Muscle of leg (tissue), 16 donors: ENCODE data around the gene CDC37L1. TPM values are rescaled to one million over a fixed set of nuclear protein-coding genes. Genes with fewer than 3 reads are reported as not detected.
A peak's percentile ranks its signal among the peaks of the same experiment; 100 is the strongest.
"Not testable (repeated sequence)": the region's sequence is repeated elsewhere in the genome, so short reads cannot be mapped to it uniquely, and the experiment has no call there.

ENCODE experiments used
- DNase-seq: peaks from one replicate; pipeline ENCODE4 v3.0.0; 2013
- H3K27ac ChIP-seq: one replicate; pipeline ENCODE4 v1.5.1; 2013; ENCODE audit warnings: mild to moderate bottlenecking, low read length, control low read depth
- H3K27me3 ChIP-seq: one replicate; pipeline ENCODE4 v1.6.1; 2013; ENCODE audit warnings: low read length; ENCODE audit not compliant: control insufficient read depth, insufficient read depth
- H3K36me3 ChIP-seq: one replicate; pipeline ENCODE4 v1.6.1; 2013; ENCODE audit warnings: low read length; ENCODE audit not compliant: control insufficient read depth, insufficient read depth
- H3K4me1 ChIP-seq: one replicate; pipeline ENCODE4 v1.6.1; 2013; ENCODE audit warnings: low read length; ENCODE audit not compliant: control insufficient read depth, insufficient read depth
- H3K4me3 ChIP-seq: one replicate; pipeline ENCODE4 v1.5.1; 2013; ENCODE audit warnings: low read length, control low read depth
- H3K9me3 ChIP-seq: replicated peaks from 2 replicates; pipeline ENCODE4 v1.6.1; 2013; ENCODE audit warnings: low read depth, low read length; ENCODE audit not compliant: control insufficient read depth
- WGBS: methylation state at CpG from one replicate; pipeline ENCODE4 v1.1.5; 2013; ENCODE audit warnings: missing lambda C conversion rate; ENCODE audit not compliant: insufficient coverage; 5-methylcytosine and 5-hydroxymethylcytosine counted together
- long read RNA-seq, 11 donors: transcript quantifications; one replicate each; lab custom pipeline, GENCODE V29; 2026
- polyA plus RNA-seq, 8 donors: library from polyadenylated mRNA; unstranded; fragments of 120-200 nt; gene quantifications; one replicate each; pipeline versions ENCODE4 v1.2.1 to v1.2.3, GENCODE V29; 2013; ENCODE audit warnings: inconsistent platforms in 1 of 8, low replicate concordance in 1 of 8; ENCODE audit not compliant: insufficient read length in 8 of 8, insufficient read depth in 1 of 8
- total RNA-seq: library from RNA; stranded (reverse); fragments of 120-200 nt; gene quantifications from one replicate; pipeline ENCODE4 v1.2.4, GENCODE V29; 2013

Gene CDC37L1
- total RNA-seq, result 23.1 TPM
- 10 to 100 TPM; 18.3 to 26.7 (median 21.6) TPM for polyA plus RNA-seq
- long read RNA-seq, donor 1, partial matches to known transcripts, result 0 of 4 reads
- long read RNA-seq, donor 1, other reads (novel, unspliced or antisense), result 0 of 4 reads
- long read RNA-seq, donor 2, partial matches to known transcripts, result 0 of 1 reads
- long read RNA-seq, donor 2, other reads (novel, unspliced or antisense), result 0 of 1 reads
- long read RNA-seq, donor 3, transcript CDC37L1-201 (7 exons, 3,502 nt), result major isoform, 10 of 10 reads
- long read RNA-seq, donor 3, partial matches to known transcripts, result 0 of 10 reads
- long read RNA-seq, donor 3, other reads (novel, unspliced or antisense), result 0 of 10 reads
- long read RNA-seq, donor 4, transcript CDC37L1-201 (7 exons, 3,502 nt), result major isoform, 6 of 7 reads
- long read RNA-seq, donor 4, partial matches to known transcripts, result 0 of 7 reads
- long read RNA-seq, donor 4, other reads (novel, unspliced or antisense), result 0 of 7 reads
- long read RNA-seq, donor 5, transcript CDC37L1-201 (7 exons, 3,502 nt), result major isoform, 11 of 27 reads
- long read RNA-seq, donor 5, partial matches to known transcripts, result 12 of 27 reads
- long read RNA-seq, donor 5, other reads (novel, unspliced or antisense), result 0 of 27 reads
- long read RNA-seq, donor 6, transcript CDC37L1-201 (7 exons, 3,502 nt), result major isoform, 21 of 24 reads
- long read RNA-seq, donor 6, partial matches to known transcripts, result 0 of 24 reads
- long read RNA-seq, donor 6, other reads (novel, unspliced or antisense), result 0 of 24 reads
- long read RNA-seq, donor 7, transcript CDC37L1-201 (7 exons, 3,502 nt), result major isoform, 8 of 13 reads
- long read RNA-seq, donor 7, transcript CDC37L1-203 (2 exons, 784 nt), result minor isoform, 5 of 13 reads
- long read RNA-seq, donor 7, partial matches to known transcripts, result 0 of 13 reads
- long read RNA-seq, donor 7, other reads (novel, unspliced or antisense), result 0 of 13 reads
- long read RNA-seq, donor 8, transcript CDC37L1-201 (7 exons, 3,502 nt), result major isoform, 6 of 7 reads
- long read RNA-seq, donor 8, partial matches to known transcripts, result 0 of 7 reads
- long read RNA-seq, donor 8, other reads (novel, unspliced or antisense), result 0 of 7 reads
- long read RNA-seq, donor 9, partial matches to known transcripts, result 0 of 5 reads
- long read RNA-seq, donor 9, other reads (novel, unspliced or antisense), result 0 of 5 reads
- long read RNA-seq, donor 10, transcript CDC37L1-201 (7 exons, 3,502 nt), result major isoform, 7 of 14 reads
- long read RNA-seq, donor 10, partial matches to known transcripts, result 6 of 14 reads
- long read RNA-seq, donor 10, other reads (novel, unspliced or antisense), result 0 of 14 reads
- long read RNA-seq, donor 11, transcript CDC37L1-201 (7 exons, 3,502 nt), result major isoform, 7 of 17 reads
- long read RNA-seq, donor 11, partial matches to known transcripts, result 6 of 17 reads
- long read RNA-seq, donor 11, other reads (novel, unspliced or antisense), result 0 of 17 reads

DNA sequence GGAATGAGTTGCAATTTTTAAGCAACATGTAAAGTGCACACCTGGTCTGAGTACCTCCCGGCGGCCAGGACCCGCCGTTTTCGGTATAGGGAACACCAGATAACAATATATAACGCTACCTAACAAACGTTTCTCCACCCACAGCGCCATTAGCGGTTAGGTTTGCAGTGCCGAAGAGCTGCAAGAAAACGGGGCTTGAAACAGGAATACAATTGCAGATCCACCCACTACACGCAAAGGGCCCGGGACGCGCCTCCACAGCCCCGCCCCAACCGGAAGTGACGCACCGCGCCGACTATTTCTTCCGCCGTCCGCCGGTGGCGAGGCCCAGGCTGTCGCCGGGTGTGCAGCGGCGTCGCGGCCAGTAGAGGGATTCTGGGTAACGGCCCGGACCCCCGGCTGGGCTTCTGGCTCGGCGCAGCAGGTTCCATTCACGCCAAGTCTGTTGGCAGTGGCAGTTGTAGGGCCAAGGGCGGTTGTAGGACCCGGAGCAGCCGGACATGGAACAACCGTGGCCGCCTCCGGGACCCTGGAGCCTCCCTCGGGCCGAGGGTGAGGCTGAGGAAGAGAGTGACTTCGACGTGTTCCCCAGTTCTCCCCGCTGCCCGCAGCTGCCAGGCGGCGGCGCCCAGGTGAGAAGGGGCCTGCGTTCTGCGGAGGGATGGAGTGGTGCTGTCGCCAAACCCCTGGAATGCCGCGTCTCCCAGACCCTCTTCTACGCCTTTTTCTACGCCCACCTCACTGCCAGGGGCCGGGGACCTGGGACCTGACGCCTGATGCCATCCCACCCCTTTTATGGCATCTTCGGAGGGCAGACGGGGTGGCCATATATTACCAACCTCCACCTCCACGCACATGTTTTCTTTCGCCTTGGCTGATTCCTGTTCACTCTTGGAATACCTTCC, at the start of gene CDC37L1:
CDC37L1 (plus strand) TSS at position 302 of the 905 bp plus-strand sequence; CDS start at position 501, 199 bp downstream.
- no peaks in the 10 kb centered on the region for H3K9me3 ChIP-seq
- under 1% methylated on average over 62 of the region's 66 CpGs for WGBS
- peaks cover 2% of the 10 kb centered on the region for H3K36me3 ChIP-seq
- peaks cover 3% of the 10 kb centered on the region for H3K4me1 ChIP-seq
- DNase-seq, result peak; percentile 99
- peak within 1 kb of the TSS; percentile 86 for H3K4me3 ChIP-seq
- no peaks in the 10 kb centered on the region for H3K27me3 ChIP-seq
- H3K27ac ChIP-seq, result peak within 1 kb of the TSS; percentile 97

DNA sequence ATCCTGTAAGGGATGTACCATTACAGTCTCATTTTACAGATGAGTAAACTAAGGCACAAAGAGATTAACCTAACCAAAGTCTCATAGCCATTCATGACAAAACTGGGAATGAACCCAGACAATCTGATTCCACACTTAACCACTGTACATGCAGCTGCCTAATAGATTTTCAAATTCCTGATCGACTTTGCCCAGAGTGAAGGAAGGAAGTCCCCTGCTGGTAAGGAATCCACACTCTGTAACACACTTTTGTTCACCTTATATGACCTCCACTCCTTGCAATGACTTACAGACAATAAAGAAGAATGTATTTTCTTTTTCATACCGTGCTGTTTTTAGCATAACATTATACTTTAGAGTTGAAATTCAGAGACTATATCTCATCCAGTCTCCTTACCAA, 48.5 kb upstream of the CDC37L1 start:
- no CpG with 5 or more reads among the region's 2 CpGs for WGBS
- no peak for DNase-seq
- Histone ChIP-seq H3K36me3 (no peaks in the 10 kb centered on the region), H3K9me3 (no peaks in the 10 kb centered on the region), H3K4me3 (no peak overlapping the region), H3K27ac (no peak overlapping the region), H3K27me3 (no peaks in the 10 kb centered on the region), H3K4me1 (no peaks in the 10 kb centered on the region)

DNA sequence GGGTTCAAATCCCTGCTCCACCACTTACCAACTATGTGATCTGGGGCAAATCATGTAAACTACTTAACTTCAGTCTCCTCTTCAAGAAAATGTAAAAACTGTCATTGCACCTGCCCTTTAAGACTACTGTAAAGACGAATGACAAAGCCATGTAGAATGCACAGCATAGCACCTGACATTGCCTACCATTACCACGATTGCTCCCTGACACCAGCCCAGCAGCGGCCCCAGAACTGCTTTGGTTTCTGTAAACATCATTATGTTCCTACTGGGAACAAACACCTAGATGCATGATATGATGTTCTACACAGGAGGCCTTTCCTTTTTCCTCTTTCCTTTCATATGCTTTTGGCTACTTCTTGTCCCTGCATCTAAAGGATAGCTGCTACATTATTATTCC, 40.4 kb upstream of the CDC37L1 start:
- Histone ChIP-seq H3K9me3 (no peaks in the 10 kb centered on the region), H3K36me3 (no peaks in the 10 kb centered on the region), H3K27ac (no peak overlapping the region), H3K4me3 (no peak overlapping the region), H3K27me3 (no peaks in the 10 kb centered on the region), H3K4me1 (no peaks in the 10 kb centered on the region)
- 67% methylated on average over 3 of the region's 3 CpGs for WGBS
- DNase-seq, result no peak

DNA sequence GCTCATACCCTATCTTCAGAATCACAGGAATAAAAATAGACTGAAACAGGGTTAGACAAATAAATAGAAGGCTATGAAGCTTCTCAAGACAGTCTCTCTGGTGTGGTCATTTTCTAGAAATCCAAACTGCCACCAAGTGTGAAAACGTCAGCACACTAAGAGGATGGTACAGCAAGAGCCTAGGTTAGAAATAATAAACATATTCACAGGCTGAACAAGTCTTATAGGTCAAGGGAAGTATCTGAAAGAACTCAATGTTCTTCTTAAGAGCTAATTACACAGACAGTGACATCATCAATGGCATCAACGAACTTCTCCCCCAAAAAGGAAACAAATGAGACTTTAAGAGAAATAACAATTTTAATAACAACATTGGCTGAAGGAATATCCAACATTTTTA, 39.9 kb upstream of the CDC37L1 start:
- no CpG with 5 or more reads among the region's 2 CpGs for WGBS
- Histone ChIP-seq H3K9me3 (no peaks in the 10 kb centered on the region), H3K27me3 (no peaks in the 10 kb centered on the region), H3K36me3 (no peaks in the 10 kb centered on the region), H3K4me1 (no peaks in the 10 kb centered on the region), H3K4me3 (no peak overlapping the region), H3K27ac (no peak overlapping the region)
- no peak for DNase-seq

GRCh38 chr9:4640027-4640426, 39.3 kb upstream of the CDC37L1 start:
- Histone ChIP-seq H3K27ac (no peak overlapping the region), H3K4me3 (no peak overlapping the region), H3K36me3 (no peaks in the 10 kb centered on the region), H3K27me3 (no peaks in the 10 kb centered on the region), H3K9me3 (no peaks in the 10 kb centered on the region), H3K4me1 (no peaks in the 10 kb centered on the region)
- WGBS, result no CpG with 5 or more reads among the region's 2 CpGs
- DNase-seq, result peak; percentile 14

- no peaks in the 10 kb centered on the region for H3K9me3 ChIP-seq
- no peaks in the 10 kb centered on the region for H3K27me3 ChIP-seq
- H3K4me1 ChIP-seq, result no peaks in the 10 kb centered on the region
- DNase-seq, result no peak
- H3K36me3 ChIP-seq, result no peaks in the 10 kb centered on the region
- H3K4me3 ChIP-seq, result no peak overlapping the region
- 78% methylated on average over 1 of the region's 2 CpGs for WGBS
- no peak overlapping the region for H3K27ac ChIP-seq
Measured at GRCh38 chr9:4642351-4642750, 37.0 kb upstream of the CDC37L1 start.

DNA sequence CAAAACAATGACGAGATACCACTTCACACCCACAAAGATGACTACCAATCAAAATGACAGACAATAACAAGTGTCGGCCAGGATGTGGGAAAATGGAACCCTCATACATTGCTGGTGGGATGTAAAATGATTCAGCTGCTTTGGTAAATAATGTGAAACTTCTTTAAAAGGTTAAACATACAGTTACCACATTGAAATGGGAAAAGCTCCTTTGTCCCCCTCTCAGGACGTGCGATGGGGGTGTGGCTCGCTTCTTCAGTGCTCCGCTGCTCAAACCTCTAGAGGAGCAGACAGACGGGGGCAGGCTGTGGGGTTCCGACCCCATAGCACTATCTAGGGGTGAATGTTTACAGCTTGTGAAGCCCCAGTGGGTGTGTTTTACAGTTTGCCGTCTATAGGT, 25.3 kb upstream of the CDC37L1 start:
- DNase-seq, result no peak
- Histone ChIP-seq H3K4me3 (no peak overlapping the region), H3K4me1 (no peaks in the 10 kb centered on the region), H3K36me3 (no peaks in the 10 kb centered on the region), H3K9me3 (no peaks in the 10 kb centered on the region), H3K27me3 (no peaks in the 10 kb centered on the region), H3K27ac (no peak overlapping the region)
- WGBS, result 74% methylated on average over 6 of the region's 9 CpGs

- Histone ChIP-seq H3K4me1 (no peaks in the 10 kb centered on the region), H3K4me3 (no peak overlapping the region), H3K27me3 (no peaks in the 10 kb centered on the region), H3K27ac (no peak overlapping the region), H3K9me3 (no peaks in the 10 kb centered on the region), H3K36me3 (no peaks in the 10 kb centered on the region)
- DNase-seq, result no peak
- 80% methylated on average over 10 of the region's 10 CpGs for WGBS
Measured at GRCh38 chr9:4654538-4654937, 24.8 kb upstream of the CDC37L1 start.

- not testable (repeated sequence) for H3K9me3 ChIP-seq, H3K27me3 ChIP-seq
- 83% methylated on average over 1 of the region's 3 CpGs for WGBS
Measured at GRCh38 chr9:4656196-4656595, 23.2 kb upstream of the CDC37L1 start.

More at GRCh38 chr9:4656196-4656595, 23.2 kb upstream of the CDC37L1 start:
- not testable (repeated sequence) for H3K4me1 ChIP-seq, H3K4me3 ChIP-seq, H3K36me3 ChIP-seq, H3K27ac ChIP-seq, DNase-seq
